Gastrocnemius medialis (tissue), 4 donors: Measurements from ENCODE around the gene MYRIP.

Experiments used
- POLR2A ChIP-seq, 2 donors: fragments of 450-650 bp; IDR thresholded peaks; one replicate each; pipeline ENCODE4 v1.6.1; 2017; ENCODE audit warnings: antibody characterized with exemption in 2 of 2, mild to moderate bottlenecking in 2 of 2, moderate library complexity in 2 of 2
- TF ChIP-seq, protein P1 (sequence below), 5 experiments: fragments of 450-650 bp in 3 of 5; fragments of 200-600 bp in 2 of 5; sonication (generic) in 2 of 5; IDR thresholded peaks in 4 of 5; conservative IDR thresholded peaks in 1 of 5; 1 replicate in 4 of 5; 2 replicates in 1 of 5; pipeline ENCODE4 v1.5.1; 2016 to 2019; ENCODE audit warnings: antibody characterized with exemption in 5 of 5, mild to moderate bottlenecking in 3 of 5, moderate library complexity in 3 of 5

DNA sequence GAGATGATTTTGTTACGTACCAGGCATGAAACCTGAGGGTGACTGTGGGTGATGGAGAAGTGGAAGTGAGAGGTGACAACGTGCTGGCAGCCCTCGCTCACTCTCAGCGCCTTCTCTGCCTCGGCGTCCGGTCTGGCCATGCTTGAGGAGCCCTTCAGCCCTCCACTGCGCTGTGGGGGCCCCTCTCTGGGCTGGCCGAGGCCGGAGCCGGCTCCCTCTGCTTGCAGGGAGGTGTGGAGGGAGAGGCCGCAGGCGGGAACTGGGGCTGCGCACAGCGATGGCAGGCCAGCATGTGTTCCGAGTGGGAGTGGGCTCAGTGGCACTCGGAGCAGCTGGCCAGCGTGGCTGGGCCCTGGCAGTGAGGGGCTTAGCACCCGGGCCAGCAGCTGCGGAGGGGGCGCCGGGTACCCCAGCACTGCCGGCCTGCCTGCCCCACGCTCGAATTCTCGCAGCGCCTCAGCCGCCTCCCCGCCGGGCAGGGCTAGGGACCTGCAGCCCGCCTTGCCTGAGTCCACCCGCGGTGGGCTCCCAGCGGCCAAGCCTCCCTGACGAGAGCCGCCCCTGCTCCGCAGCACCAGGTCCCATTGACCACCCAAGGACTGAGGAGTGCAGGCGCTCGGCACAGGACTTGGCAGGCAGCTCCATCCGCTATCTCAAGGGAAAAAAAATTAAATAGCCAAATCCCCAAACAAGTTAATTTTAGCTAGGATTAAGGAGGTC, 29.7 kb upstream of the MYRIP start:
- TF ChIP-seq, protein P1, sequence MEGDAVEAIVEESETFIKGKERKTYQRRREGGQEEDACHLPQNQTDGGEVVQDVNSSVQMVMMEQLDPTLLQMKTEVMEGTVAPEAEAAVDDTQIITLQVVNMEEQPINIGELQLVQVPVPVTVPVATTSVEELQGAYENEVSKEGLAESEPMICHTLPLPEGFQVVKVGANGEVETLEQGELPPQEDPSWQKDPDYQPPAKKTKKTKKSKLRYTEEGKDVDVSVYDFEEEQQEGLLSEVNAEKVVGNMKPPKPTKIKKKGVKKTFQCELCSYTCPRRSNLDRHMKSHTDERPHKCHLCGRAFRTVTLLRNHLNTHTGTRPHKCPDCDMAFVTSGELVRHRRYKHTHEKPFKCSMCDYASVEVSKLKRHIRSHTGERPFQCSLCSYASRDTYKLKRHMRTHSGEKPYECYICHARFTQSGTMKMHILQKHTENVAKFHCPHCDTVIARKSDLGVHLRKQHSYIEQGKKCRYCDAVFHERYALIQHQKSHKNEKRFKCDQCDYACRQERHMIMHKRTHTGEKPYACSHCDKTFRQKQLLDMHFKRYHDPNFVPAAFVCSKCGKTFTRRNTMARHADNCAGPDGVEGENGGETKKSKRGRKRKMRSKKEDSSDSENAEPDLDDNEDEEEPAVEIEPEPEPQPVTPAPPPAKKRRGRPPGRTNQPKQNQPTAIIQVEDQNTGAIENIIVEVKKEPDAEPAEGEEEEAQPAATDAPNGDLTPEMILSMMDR (IDR thresholded peaks at IDR 0.05 in 4 of 5, conservative IDR thresholded peaks at IDR 0.05 in 1 of 5): no peak
- TF ChIP-seq POLR2A (IDR thresholded peaks at IDR 0.05): no peak
